HEK293 (cell line): ENCODE results near the gene ISOC1.

Experiments used
- HOXA7 ChIP-seq: sonication (generic); formaldehyde crosslinking; IDR thresholded peaks from 2 replicates; pipeline ENCODE4 v1.8.1; 2022; ENCODE audit warnings: missing genetic modification reagents, borderline replicate concordance
- SCRT2 ChIP-seq: fragments of 450-650 bp; formaldehyde crosslinking; IDR thresholded peaks from 2 replicates; pipeline ENCODE4 v1.5.1; 2016; ENCODE audit warnings: missing biosample characterization, missing genetic modification characterization
- YY1 ChIP-seq: fragments of 450-650 bp; formaldehyde crosslinking; IDR thresholded peaks from 2 replicates; pipeline ENCODE4 v1.5.1; 2018; ENCODE audit warnings: missing biosample characterization, missing genetic modification characterization
- ZNF184 ChIP-seq: fragments of 450-650 bp; IDR thresholded peaks from 2 replicates; pipeline ENCODE4 v1.5.1; 2018; ENCODE audit warnings: missing biosample characterization, mild to moderate bottlenecking, missing genetic modification characterization
- ZNF423 ChIP-seq: fragments of 450-650 bp; formaldehyde crosslinking; IDR thresholded peaks from 2 replicates; pipeline ENCODE4 v1.5.1; 2016; ENCODE audit warnings: missing biosample characterization, missing genetic modification characterization
- ZNF558 ChIP-seq: fragments of 450-650 bp; formaldehyde crosslinking; IDR thresholded peaks from 2 replicates; pipeline ENCODE4 v1.5.1; 2016; ENCODE audit warnings: missing biosample characterization, missing genetic modification characterization
- ZNF768 ChIP-seq: fragments of 450-650 bp; formaldehyde crosslinking; IDR thresholded peaks from 2 replicates; pipeline ENCODE4 v1.5.1; 2018; ENCODE audit warnings: missing biosample characterization, mild to moderate bottlenecking, missing genetic modification characterization
- ZSCAN23 ChIP-seq: fragments of 450-650 bp; formaldehyde crosslinking; IDR thresholded peaks from 2 replicates; pipeline ENCODE4 v1.5.1; 2016; ENCODE audit warnings: missing biosample characterization, missing genetic modification characterization
- TF ChIP-seq, protein P1 (sequence below): fragments of 450-650 bp; formaldehyde crosslinking; IDR thresholded peaks from 2 replicates; pipeline ENCODE4 v1.5.1; 2016; ENCODE audit warnings: missing biosample characterization, missing genetic modification characterization

DNA sequence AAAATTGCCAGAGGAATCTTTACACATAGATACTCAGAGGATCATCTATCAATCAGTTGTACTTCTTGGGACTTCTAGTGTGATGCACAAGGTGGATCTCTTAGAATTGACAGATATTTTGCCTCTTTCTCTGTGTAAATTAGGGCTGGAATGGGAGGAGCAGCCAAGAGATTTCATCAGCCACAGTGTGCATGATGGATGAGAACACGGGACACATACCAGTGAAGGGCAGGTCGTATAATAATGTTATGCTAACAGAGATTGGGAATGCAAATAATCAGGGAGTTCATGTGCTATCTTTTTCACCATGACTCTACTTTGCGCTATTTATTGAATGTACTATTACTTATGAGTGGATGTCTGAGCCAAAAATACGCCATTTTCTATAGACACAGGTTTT lies 43.3 kb upstream of the ISOC1 start:
- TF ChIP-seq, protein P1, sequence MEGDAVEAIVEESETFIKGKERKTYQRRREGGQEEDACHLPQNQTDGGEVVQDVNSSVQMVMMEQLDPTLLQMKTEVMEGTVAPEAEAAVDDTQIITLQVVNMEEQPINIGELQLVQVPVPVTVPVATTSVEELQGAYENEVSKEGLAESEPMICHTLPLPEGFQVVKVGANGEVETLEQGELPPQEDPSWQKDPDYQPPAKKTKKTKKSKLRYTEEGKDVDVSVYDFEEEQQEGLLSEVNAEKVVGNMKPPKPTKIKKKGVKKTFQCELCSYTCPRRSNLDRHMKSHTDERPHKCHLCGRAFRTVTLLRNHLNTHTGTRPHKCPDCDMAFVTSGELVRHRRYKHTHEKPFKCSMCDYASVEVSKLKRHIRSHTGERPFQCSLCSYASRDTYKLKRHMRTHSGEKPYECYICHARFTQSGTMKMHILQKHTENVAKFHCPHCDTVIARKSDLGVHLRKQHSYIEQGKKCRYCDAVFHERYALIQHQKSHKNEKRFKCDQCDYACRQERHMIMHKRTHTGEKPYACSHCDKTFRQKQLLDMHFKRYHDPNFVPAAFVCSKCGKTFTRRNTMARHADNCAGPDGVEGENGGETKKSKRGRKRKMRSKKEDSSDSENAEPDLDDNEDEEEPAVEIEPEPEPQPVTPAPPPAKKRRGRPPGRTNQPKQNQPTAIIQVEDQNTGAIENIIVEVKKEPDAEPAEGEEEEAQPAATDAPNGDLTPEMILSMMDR (tag by site-specific recombination), result no peak
- TF ChIP-seq ZNF558 (tag by site-specific recombination), result no peak
- no peak for TF ChIP-seq ZNF184 (tag by site-specific recombination)
- no peak for TF ChIP-seq ZSCAN23
- no peak for TF ChIP-seq HOXA7 (CRISPR knock-in tag)
- no peak for TF ChIP-seq ZNF768 (tag by site-specific recombination)
- TF ChIP-seq SCRT2 (tag by site-specific recombination), result no peak
- TF ChIP-seq ZNF423 (tag by site-specific recombination), result no peak
- TF ChIP-seq YY1, result no peak
